DND-41 (cell line): ENCODE results near the gene MYL3.

Experiments
- CTCF ChIP-seq: IDR thresholded peaks from 2 replicates; pipeline ENCODE4 v1.5.1; 2012; ENCODE audit warnings: borderline replicate concordance, low read length, moderate library complexity, mild to moderate bottlenecking; ENCODE audit not compliant: poor library complexity, severe bottlenecking; ENCODE audit errors: extremely low read depth
- EZH2 ChIP-seq: IDR thresholded peaks from 3 replicates; pipeline ENCODE4 v1.6.1; 2012; ENCODE audit warnings: borderline replicate concordance, low read depth, mild to moderate bottlenecking, moderate library complexity, low read length, inconsistent platforms; ENCODE audit not compliant: severe bottlenecking

- no peak for TF ChIP-seq EZH2
- no peak for TF ChIP-seq CTCF
Observed at GRCh38 chr3:46878781-46879436, 15.7 kb upstream of the MYL3 start.
